OCI-M1 (cell line): ENCODE results near the gene WDFY2.
A peak's percentile ranks its signal among the peaks of the same experiment; 100 is the strongest.

Experiments
- DNase-seq: peaks from one replicate; lab custom pipeline; 2025; lab: John Stamatoyannopoulos, UW

The WDFY2 gene

DNA sequence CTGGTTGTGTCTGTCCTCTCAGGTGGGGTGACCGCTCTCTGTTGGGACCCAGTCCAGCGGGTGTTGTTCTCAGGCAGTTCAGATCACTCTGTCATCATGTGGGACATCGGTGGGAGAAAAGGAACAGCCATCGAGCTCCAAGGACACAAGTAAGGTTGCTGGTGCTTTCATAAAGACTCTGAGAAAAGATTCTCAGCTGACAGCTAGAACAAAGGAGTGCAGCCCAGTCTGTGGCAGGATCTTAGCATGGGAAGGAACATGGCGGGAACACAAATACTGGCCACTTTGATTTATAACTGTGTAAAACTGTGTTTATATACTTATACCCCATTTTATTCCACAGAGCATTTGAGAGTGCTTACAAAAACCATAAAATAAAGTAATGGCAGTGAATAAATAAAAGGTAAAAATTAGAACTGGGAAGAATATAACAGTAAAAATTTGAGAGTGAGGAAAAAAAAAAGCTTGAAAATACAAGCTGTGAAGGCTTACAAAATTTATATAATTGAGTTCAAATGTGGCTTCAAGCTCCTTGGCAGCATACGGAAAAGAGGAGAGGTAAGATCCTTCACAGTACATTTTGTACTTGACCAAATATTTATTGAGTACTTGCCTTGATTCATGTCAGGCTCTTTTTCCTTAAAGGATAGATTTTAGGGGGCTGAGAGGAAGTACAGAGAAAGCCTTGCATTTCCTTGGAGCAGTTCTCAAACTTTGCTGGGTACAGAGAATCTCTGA lies 154.9 kb downstream of the WDFY2 start:
- DNase-seq, result no peak

DNA sequence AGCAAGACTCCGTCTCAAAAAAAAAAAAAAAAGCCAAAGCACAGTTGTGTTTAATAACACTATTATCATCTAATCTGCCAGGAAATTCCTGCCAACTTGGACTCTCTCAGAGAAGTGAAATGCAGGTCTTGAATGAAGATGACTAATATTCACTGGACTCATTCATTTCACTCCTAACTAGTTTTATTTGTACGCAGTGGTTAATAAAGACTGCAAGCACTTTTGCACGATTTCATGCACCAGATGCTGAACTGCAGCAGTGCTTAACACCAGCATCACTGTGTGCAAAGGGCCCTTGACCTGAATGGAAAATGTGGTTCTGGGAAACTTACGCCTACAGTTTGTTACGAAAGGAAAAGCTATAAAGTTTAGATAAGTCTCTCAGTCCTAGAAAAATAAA lies 156.4 kb downstream of the WDFY2 start:
- no peak for DNase-seq

DNA sequence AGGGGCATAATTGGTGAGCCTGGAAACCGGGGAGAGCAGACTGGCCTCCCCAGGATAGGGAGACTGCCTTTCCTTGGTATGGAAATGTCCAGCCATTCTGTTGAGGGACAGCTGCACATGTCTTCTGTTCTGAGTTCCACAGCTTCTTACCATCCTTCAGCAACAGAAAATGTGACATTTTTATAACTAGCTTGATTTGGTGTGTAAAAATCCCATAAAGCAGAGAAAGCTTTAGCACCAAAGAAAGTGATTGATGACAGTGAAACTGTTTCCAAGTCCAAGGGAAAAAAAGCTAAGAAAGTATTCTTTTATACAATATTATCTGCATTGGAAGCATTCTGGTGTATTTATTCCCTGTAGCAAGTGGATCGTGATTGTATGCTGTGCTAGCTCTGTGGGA lies 157.8 kb downstream of the WDFY2 start:
- DNase-seq, result no peak

DNA sequence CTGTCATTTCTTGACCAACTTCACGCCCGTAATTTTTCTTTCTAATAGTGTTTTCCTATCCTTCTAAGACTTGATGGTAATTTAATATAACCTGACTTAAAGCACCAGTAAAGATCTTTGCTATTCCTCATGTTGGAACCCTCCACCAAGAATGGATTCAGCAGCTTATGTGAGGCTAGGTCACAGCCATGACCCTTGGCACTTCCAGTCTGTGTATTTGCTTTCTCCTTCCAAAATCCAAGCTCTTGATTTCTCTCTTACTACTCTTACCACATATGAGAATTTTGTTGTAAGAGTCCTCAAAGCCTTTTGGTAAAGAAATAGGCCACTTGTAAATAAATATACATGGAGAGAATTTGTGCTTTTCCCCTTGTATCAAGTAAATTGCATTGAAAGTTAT lies 158.3 kb downstream of the WDFY2 start:
- no peak for DNase-seq

DNA sequence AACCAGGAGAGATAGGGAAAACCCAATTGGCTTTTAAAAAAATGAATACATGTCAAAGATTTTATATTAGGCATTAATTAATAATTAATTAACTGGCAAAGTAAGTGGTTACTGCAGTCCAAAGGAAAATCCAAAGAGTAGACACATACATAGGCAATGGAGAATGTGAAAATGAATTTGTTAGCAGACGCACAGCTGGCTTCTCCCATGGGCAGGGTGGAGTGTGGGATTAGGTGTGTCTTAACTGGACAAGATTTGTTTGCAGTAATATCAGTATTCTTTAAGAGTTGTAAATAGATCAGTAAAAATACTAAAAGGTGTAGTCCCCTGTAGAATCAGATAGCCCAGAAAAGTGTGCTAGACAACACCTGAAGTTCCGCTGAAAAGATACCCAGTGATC lies 161.0 kb downstream of the WDFY2 start:
- no peak for DNase-seq

DNA sequence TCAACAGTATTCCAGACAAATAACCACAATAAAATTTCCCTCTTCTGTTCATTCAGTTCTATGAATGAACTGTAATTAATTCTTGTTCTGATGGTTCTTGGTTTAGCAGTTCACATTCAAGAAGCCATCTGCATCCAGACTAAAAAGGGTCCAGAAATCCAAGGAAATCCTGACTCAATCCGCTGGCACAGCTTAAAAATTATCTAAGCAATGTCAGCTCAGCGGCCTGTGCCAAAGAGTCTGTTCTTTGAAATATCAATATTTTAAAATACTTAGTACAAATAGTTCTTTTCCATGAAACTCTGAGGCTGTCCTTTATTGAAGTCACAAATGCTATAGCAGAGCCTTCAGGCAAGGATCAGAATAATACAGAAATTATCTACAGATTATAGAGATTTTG lies 162.5 kb downstream of the WDFY2 start:
- no peak for DNase-seq

DNA sequence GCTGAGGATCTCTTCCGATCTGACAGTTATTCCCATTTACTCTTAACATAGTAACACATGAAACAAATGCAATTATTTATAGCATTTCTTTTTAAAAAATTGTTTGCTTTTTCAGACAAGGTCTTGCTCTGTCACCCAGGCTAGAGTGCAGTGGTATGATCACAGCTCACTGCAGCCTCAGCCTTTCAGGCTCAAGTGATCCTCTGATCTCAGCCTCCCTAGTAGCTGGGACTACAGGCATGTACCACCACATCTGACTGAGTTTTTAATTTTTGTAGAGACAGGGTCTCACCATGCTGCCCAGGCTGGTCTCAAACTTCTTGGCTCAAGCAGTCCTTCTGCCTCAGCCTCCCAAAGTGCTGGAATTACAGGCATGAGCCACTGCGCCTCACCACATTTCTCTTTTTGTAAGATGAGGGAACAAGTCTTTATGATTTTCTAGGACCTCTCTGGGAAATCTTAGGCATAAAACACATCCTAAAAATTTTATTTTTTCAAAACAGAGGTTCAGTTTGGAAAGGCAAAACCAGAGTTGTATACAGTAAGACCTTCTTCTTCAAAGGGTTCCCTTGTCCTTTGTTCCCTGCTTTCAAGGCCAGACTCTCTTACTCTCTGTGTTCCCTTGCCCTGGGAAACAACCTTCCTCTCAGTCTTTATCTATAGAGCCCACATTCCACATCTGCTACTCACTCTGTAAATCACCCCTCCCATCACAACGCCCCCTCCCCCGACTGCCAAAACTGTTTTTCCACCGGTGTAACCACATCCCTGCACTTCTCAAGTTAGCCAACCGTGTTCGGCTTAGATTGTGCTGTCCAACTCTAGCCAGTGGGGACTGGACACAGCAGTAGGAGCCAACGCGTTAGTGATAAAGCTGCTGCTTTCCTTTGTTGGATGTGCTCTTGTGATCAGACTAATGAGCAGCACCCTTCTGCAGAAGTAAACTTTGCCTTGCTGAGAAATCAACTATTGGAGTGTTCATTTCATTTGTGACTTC lies 163.5 kb downstream of the WDFY2 start:
- no peak for DNase-seq

DNA sequence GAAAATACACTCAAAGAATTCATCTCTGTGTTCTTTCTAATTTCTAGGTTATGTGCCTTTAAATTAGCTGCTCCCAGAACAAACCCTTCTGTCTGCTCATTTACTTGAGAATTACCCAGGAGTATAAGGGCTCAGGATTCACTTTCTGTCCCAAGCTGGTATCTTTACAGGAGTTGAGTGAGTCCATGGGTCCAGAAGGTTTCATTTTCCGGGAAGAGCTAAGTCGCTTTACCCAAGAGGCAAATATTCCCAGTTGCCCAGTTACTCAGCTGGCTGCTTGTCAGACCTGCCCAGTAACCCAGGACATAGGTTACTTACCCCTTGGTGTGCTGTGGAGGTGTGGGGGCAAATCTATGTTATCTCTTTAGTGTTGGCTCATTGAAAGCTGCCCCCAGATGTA lies 172.4 kb downstream of the WDFY2 start:
- DNase-seq, result no peak

DNA sequence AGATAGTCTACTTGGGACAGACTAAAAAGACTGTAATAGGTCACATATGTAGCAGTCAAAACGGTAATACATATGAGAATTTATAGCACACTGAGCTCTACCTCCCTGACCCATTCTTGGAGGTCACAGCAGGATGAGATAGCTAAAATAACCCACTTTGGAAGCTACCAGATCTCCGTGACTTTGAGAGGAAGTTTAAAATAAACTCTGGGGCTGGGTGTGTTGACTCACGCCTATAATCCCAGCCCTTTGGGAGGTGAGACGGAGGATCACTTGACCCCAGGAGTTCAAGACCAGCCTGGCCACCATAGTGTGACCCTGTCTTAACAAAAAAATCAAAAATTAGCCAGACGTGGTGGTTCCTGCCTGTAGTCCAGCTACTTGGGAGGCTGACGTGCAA lies 174.4 kb downstream of the WDFY2 start:
- no peak for DNase-seq

DNA sequence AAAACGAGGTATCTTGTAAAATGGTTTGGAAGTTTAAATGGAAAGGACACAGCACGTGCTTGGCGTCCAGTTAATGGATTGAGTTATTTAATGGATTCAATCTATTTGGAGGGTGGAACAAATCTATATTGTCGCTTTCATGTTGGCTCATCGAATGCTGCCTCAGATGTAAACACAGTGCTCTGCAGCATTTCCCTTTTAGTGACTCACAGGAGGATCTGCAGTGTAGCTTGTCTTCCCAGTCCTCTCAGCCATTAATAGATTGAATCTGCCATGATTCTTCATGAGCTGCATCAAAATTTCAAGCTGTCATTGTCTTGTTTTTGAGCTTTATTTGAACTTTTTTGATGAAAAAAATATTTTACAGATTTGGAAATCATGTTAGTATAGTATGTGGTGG lies 175.0 kb downstream of the WDFY2 start:
- DNase-seq, result no peak

DNA sequence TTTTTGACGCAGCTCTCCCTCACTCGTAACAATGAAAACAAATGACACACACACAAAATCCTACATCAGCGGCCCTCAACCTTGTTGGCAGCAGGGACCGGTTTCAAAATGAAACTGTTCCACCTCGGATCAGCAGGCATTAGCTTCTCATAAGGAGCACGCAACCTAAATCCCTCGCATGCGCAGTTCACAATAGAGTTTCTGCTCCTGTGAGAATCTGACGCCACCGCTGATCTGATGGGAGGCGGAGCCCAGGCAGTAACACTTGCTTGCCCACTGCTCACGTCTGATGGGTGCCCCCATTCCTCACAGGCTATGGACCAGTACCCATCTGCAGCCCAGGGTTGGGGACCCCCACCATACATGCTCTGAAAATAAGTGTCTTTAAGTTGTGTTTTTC lies 176.3 kb downstream of the WDFY2 start:
- no peak for DNase-seq

DNA sequence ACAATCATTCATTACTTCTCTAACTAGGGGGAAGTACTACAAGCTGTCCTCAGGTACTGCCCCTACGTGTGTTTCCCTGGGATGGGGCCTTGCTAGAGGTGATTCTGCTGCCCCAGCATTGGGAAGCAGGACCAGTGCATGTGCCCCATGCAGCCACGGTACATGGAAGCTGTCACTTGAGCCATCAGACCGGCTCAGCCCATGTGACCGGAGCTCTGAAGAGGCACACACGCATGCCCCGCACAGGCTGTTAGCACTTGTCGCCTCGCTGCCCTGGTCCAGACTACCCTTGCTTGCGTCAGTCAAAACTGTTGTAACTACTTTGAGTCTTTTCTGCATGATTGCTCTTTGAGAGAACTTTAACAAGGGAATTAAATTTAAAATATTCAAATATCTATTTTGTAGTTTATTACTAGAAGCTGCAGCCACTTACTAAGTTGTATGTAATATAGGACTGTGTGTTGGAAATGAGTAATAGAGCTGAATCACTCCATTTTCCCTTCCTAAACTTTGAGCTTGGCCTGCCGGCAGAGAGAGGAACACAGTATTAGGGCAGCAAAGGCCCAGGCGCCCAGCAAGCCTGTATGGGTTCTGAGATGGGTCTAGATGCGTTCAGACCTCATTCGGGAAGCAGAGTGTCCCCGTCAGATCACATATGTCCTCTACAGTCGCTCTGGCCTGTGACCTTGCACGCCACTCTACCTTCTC lies 177.5 kb downstream of the WDFY2 start:
- DNase-seq, result no peak

DNA sequence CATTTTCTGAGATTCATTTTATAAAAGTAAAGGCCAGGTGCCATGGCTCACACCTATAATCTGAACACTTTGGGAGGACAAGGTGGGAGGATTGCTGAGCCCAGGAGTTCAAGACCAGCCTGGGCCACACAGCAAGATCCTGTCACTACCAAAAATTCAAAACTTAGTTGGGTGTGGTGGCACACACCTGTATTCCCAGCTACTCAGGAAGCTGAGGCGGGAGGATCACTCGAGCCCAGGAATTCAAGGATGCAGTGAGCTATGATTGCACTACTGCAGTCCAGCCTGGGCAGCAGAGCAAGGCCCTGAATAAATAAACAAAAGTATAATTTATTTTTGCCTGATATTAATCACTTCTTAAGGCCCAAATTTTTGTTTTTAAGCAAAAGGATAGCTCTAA lies 179.2 kb downstream of the WDFY2 start:
- DNase-seq, result no peak

DNA sequence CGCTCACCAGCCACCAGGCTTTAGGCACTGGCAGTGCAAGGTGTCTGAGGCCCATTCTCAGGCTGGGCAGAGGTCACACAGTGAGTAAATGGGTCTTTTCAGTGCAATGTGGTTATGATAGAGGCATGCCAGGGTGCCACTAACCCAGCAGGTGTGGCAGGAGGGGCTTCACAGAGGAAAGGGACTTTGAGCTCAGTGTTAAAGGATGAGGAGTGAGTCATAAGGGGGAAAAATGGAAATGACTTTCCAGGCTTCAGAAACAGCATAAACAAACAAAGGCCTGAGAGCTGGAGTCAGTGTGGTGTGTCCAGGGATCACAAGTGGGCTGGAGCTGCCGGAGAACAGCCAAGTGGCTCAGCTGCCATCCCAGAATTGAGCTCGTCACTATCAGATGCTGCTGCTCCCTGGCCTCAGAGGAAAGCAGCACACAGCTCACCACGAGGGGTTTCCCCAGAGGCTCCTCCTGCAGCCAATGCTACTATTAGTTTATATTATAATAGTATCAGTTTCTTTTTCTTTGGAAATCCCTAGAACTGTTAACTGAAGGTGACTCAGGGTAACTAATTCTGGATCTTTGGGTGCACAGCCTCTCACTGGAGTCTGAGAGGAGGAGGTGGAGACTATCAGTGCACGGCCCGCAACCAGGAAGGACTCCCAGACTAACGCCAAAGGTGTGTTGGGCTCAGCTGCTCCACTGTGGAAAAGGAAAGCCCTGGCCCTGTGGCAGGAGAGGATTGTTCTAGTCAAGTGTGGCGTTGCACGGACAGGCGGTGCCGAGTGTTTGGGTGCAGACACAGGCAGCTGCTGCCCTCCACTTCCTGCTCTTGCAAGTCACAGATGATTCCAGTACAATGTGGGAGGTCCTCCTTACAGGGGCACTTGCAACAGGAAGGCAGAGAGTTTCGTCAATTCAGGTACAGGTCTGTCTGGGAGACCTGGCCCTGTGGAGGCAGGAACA lies 180.2 kb downstream of the WDFY2 start:
- no peak for DNase-seq

DNA sequence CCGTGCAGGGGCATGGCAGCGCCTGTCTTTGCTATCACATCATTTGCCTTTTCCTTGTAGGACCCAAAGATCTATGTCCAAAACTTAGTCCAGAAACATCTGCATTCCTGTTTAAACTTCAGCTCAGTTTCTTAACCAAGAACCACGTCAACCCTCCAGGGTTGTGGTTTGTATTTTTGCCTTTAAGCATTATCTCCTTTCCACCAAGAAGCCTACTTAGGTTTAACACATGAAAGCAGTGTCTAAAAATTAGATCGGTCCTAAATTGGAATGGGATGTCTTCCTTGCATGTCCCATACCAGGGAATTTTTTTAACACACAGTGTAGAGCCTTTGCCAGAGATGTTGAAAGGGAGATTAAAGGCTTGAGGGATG lies 180.9 kb downstream of the WDFY2 start:
- DNase-seq, result no peak

DNA sequence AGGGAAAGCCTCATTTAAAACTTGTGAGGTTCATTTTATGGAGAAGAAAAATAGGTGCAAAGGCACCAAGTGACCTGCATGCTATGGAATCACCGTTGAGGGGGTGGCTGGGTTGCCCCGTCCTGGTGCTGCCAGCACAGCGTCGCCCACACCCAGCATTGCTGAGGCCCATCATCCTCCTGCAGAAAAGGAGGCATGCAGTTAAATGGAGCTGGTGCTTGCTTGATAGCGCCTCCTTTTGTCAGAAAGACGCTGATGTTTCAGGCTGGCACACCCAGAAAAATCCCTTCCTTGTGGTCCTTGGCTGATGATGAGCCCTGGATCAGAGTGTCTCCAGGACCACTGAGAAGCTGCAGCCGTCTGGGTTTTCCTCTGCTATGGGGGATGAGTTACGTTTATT lies 182.8 kb downstream of the WDFY2 start:
- peak; percentile 8 for DNase-seq

DNA sequence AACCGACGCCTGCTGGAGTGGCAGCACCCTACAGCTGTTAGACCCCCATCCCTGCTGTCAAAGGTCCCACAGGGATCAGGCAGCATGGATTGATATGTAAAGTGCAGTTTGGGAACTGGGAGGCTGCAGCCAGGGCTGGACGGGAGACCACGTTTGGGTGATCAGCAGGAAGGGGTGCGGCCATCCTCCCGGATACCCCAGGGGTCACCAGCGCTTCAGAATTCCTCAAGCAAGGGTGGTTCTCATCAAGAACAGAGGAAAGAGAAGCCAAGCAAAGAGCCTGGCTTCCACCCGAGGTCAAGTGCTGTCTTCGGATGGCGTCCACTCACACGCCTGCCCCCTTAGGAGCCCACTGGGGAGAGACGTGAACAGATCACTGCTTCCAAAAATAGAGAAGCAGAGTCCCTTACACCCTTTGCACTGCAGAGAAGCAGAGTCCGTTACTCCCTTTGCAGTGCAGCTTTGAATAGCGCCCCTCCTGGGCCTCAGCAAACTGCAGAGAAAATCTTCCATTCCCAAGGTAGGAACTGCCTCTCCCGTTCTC lies 184.2 kb downstream of the WDFY2 start:
- no peak for DNase-seq

DNA sequence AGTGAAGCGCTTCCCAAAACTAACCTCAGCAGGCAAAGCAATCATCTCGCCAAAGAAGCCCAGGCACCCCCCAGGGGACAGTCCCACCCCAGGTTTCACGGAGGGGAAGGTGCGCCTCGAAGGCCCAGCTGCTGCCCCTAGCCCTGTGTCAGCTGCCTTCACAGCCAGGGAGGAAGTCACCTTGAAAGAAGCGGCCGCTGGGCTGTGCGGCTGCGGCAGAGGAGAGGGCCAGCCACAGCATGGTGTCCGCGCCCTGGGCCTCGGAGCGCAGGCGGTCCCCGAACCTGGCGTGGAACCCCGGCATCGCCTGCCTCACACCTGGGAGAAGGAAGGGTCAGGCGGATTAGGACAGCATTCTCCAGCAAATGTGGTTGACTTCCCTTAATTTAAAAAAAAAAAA lies 184.7 kb downstream of the WDFY2 start:
- no peak for DNase-seq

DNA sequence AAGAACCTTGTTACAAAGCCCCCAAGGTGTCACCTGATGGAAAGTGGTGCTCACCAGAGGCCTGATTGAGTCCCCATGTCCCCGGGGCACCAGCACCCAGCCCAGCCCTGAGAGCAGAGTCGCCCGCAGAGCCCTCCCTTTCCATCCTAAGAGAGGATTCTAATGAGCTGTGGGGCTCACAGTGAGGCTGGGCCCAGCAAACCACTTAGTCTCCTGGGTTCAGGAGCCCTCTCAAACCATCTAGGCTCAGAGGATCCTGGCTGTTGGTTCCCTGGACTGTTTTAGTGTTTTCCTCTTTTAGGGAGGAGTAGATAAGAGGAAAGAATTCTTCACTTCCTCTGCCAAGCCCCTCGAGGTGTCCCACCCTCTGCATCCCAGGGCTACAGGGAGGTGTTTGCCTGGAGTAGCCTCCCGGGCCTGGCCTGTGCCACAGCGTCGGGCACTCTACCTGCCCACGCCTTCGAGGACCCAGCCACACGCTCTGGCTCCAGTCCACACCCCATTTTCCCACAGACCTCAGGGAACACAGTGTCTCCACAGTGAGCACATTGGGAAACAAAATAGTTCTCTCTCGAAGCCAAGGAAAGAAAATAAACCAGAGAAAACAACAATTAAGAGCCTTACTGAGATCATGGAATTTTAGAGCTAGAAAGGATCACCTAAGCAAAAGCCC lies 185.3 kb downstream of the WDFY2 start:
- no peak for DNase-seq

DNA sequence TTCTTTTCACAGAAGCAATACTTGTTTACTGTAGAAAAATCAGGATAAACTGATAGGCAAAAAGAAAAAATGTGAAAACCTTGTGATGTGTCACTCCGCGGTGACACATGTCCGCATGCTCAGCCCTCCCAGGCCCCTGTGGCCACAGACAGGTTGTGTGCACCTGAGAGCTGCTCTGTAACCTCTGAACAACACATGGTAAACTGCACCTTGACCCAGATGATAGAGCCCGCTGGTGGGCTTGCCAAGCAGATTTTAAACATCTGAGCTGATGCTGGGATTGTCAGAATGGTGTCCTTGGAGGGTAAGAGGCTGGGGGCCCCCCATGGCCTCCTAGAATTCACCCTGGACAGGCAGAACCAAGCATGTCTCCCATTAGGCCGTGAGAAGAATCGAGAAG lies 185.9 kb downstream of the WDFY2 start:
- no peak for DNase-seq
